Measurements from ENCODE around the gene THSD4. TPM values are rescaled to one million over a fixed set of nuclear protein-coding genes. Genes with fewer than 3 reads are reported as not detected.

The THSD4 gene
- total RNA-seq, 2 experiments from 2014 or later: not detected

DNA sequence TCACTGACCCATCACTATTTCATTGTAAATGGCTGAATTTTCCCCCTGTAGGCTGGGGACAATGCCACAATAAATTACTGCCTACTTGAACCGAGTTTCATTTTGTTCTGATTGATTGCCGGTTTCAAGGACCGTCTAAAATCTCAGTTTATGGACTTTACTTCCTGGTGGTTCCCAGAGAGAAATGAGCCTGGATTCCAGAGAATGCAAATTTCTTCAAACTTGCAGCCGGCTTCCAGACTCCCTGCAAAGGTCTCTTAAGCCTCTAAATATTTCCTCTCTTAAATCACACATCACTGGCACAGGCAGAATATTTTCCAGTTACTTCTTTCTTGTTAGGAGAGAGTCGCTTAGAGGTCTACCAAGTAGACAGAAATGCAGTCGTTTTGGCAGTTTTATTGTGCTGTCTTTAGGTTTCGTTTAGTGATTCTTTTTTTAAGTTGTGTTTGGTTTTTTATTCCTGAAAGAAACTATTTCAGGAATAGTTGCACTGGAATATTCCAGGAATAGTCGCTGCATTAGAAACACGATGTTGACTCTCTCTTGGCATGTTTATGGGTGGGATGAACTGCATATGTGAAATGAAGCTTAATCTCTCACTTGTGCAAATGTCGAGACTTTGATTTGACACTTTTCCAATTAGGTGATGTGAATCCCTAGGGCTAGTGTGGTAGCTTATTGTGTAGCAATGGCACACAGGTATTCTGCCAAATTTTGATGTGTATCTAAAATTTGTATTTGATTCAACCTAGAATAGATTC lies 411.0 kb downstream of the THSD4 start:
- TF ChIP-seq, protein P1, sequence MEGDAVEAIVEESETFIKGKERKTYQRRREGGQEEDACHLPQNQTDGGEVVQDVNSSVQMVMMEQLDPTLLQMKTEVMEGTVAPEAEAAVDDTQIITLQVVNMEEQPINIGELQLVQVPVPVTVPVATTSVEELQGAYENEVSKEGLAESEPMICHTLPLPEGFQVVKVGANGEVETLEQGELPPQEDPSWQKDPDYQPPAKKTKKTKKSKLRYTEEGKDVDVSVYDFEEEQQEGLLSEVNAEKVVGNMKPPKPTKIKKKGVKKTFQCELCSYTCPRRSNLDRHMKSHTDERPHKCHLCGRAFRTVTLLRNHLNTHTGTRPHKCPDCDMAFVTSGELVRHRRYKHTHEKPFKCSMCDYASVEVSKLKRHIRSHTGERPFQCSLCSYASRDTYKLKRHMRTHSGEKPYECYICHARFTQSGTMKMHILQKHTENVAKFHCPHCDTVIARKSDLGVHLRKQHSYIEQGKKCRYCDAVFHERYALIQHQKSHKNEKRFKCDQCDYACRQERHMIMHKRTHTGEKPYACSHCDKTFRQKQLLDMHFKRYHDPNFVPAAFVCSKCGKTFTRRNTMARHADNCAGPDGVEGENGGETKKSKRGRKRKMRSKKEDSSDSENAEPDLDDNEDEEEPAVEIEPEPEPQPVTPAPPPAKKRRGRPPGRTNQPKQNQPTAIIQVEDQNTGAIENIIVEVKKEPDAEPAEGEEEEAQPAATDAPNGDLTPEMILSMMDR (IDR thresholded peaks at IDR 0.05): no peak
- no peaks in the 10 kb centered on the region for H3K4me1 Mint-ChIP-seq (ENCODE audit: low read depth)
- DNase-seq: no peak
- peaks cover 87% of the 10 kb centered on the region for H3K27me3 Mint-ChIP-seq
- no peak overlapping the region for H3K27ac Mint-ChIP-seq
- H3K4me3 ChIP-seq (ENCODE audit: low read length): no peak overlapping the region
- no peaks in the 10 kb centered on the region for H3K9me3 Mint-ChIP-seq
- H3K36me3 Mint-ChIP-seq (ENCODE audit: low read depth): no peaks in the 10 kb centered on the region
- no peak overlapping the region for H3K4me3 Mint-ChIP-seq
- intact Hi-C loops (cut with DNase I, micrococcal nuclease): no loop called here
- CTCF ChIA-PET: no interaction called here
- no peaks in the 10 kb centered on the region for H3K4me1 ChIP-seq (ENCODE audit: insufficient read depth, low read length)
- POLR2A ChIA-PET: no interaction called here
- H3K27me3 ChIP-seq (ENCODE audit: control insufficient read depth in 1 of 2, insufficient read depth in 2 of 2, low read length in 2 of 2): peaks cover 11 to 25% of the 10 kb centered on the region in 2 experiments
- H3K27ac ChIP-seq (ENCODE audit: low read depth in 1 of 2, low read length in 2 of 2): no peak overlapping the region
- ATAC-seq (ENCODE audit: poor library complexity): no peak
- H3K9me3 ChIP-seq (ENCODE audit: control insufficient read depth in 1 of 2, insufficient read depth in 1 of 2, low read length in 2 of 2): no peaks in the 10 kb centered on the region
- H3K36me3 ChIP-seq (ENCODE audit: insufficient read depth, low read length): no peaks in the 10 kb centered on the region

DNA sequence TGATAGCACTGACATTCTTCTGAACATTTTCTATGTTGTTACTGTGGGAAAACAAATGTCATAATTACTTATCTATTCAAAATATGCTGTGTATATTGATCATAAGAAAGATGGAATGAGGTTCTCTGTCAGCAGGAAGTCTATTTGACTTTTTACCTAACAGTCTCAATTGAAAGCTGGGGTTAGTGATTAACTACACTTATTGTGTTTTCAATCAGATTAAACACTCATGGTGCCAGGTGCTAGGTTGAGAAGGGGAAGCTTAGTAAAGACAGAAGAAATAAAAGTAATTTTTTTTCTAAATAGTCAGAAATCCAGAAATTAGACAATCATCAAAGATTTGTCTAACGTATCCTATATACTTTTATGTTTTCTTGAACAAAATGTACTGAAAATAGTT lies 414.1 kb downstream of the THSD4 start:
- CTCF ChIA-PET: interaction anchor here (0.5 kb wide), 1 partner anchor 1964 kb away, joined by 4 read pairs; no protein-coding TSS in a partner anchor
- Histone ChIP-seq H3K4me3 (ENCODE audit: low read length) (no peak overlapping the region), H3K27me3 (ENCODE audit: control insufficient read depth in 1 of 2, insufficient read depth in 2 of 2, low read length in 2 of 2) (peaks cover 11 to 25% of the 10 kb centered on the region in 2 experiments), H3K9me3 (ENCODE audit: control insufficient read depth in 1 of 2, insufficient read depth in 1 of 2, low read length in 2 of 2) (peaks cover 0 to 4% of the 10 kb centered on the region in 2 experiments), H3K27ac (ENCODE audit: low read depth in 1 of 2, low read length in 2 of 2) (no peak overlapping the region), H3K36me3 (ENCODE audit: insufficient read depth, low read length) (no peaks in the 10 kb centered on the region), H3K4me1 (ENCODE audit: insufficient read depth, low read length) (no peaks in the 10 kb centered on the region)
- H3K27me3 Mint-ChIP-seq: peaks cover 77% of the 10 kb centered on the region
- H3K36me3 Mint-ChIP-seq (ENCODE audit: low read depth): no peaks in the 10 kb centered on the region
- no peak for ATAC-seq (ENCODE audit: poor library complexity)
- H3K9me3 Mint-ChIP-seq: peaks cover 2% of the 10 kb centered on the region
- H3K27ac Mint-ChIP-seq: no peak overlapping the region
- POLR2A ChIA-PET: no interaction called here
- intact Hi-C loops (cut with DNase I, micrococcal nuclease): no loop called here
- H3K4me1 Mint-ChIP-seq (ENCODE audit: low read depth): no peaks in the 10 kb centered on the region
- no peak for DNase-seq
- TF ChIP-seq, protein P1 (IDR thresholded peaks at IDR 0.05): no peak
- H3K4me3 Mint-ChIP-seq: no peak overlapping the region

DNA sequence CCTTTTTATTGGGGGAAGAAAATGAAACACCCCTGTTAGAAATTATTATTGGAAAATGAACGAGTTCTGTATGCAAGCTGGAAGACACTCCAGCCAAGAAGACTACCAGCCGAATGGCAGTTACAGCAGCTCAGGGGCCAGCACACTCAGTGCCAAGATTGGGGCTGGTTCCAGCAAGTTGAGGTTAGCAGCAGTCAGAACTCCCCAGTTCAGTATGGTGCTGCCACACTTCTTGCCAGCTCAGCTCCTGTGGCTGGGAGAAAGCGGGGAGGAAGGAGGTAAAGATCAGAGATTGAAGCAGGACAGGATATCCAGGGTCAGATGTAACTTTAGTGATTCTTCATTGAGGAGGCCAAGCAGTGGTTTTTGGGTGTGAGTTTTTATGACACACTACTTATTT lies 414.8 kb downstream of the THSD4 start:
- intact Hi-C loops (cut with DNase I, micrococcal nuclease): no loop called here
- Mint-ChIP-seq H3K36me3 (ENCODE audit: low read depth) (no peaks in the 10 kb centered on the region), H3K9me3 (peaks cover 2% of the 10 kb centered on the region), H3K27me3 (peaks cover 72% of the 10 kb centered on the region), H3K27ac (no peak overlapping the region), H3K4me1 (ENCODE audit: low read depth) (no peaks in the 10 kb centered on the region), H3K4me3 (no peak overlapping the region)
- ChIA-PET POLR2A (no interaction called here), CTCF (no interaction called here)
- peaks cover 0 to 4% of the 10 kb centered on the region in 2 experiments for H3K9me3 ChIP-seq (ENCODE audit: control insufficient read depth in 1 of 2, insufficient read depth in 1 of 2, low read length in 2 of 2)
- TF ChIP-seq, protein P1 (IDR thresholded peaks at IDR 0.05): no peak
- no peaks in the 10 kb centered on the region for H3K36me3 ChIP-seq (ENCODE audit: insufficient read depth, low read length)
- no peak overlapping the region for H3K4me3 ChIP-seq (ENCODE audit: low read length)
- H3K4me1 ChIP-seq (ENCODE audit: insufficient read depth, low read length): no peaks in the 10 kb centered on the region
- no peak overlapping the region for H3K27ac ChIP-seq (ENCODE audit: low read depth in 1 of 2, low read length in 2 of 2)
- H3K27me3 ChIP-seq (ENCODE audit: control insufficient read depth in 1 of 2, insufficient read depth in 2 of 2, low read length in 2 of 2): peaks cover 11 to 25% of the 10 kb centered on the region in 2 experiments
- no peak for ATAC-seq (ENCODE audit: poor library complexity)
- DNase-seq: no peak

All from CD4-positive, alpha-beta T cell (primary cell).